Chondrocyte (in vitro differentiated cells): ENCODE results near the gene ATAD5. TPM values are rescaled to one million over a fixed set of nuclear protein-coding genes. Genes with fewer than 3 reads are reported as not detected.

Source experiments
- DNase-seq: peaks from one replicate; pipeline ENCODE4 v3.0.0; 2021; ENCODE audit warnings: mixed read lengths, low spot score
- H3K27ac Mint-ChIP-seq: one replicate; pipeline ENCODE4 v1.8.0; 2021; ENCODE audit warnings: mild to moderate bottlenecking, moderate library complexity, mixed read lengths; ENCODE audit not compliant: unreplicated experiment
- H3K27me3 Mint-ChIP-seq: 2 replicates; pipeline ENCODE4 v1.8.0; 2021; ENCODE audit warnings: low read depth, mixed read lengths
- H3K36me3 Mint-ChIP-seq: 2 replicates; pipeline ENCODE4 v1.8.0; 2021; ENCODE audit warnings: low read depth, mixed read lengths
- H3K4me1 Mint-ChIP-seq: 2 replicates; pipeline ENCODE4 v1.8.0; 2021; ENCODE audit warnings: low read depth, mild to moderate bottlenecking, mixed read lengths
- H3K4me3 Mint-ChIP-seq: one replicate; pipeline ENCODE4 v1.8.0; 2021; ENCODE audit warnings: mild to moderate bottlenecking, moderate library complexity, mixed read lengths; ENCODE audit not compliant: unreplicated experiment
- H3K9me3 Mint-ChIP-seq: 2 replicates; pipeline ENCODE4 v1.8.0; 2021; ENCODE audit warnings: low read depth, mixed read lengths
- CTCF ChIP-seq: fragments of 200-600 bp; sonication (generic); IDR thresholded peaks from 2 replicates; pipeline ENCODE4 v1.5.0; 2021; ENCODE audit warnings: antibody characterized with exemption, mild to moderate bottlenecking, moderate library complexity
- total RNA-seq: library from RNA; stranded (reverse); gene quantifications from 3 replicates; pipeline ENCODE4 v1.2.1, GENCODE V29; 2021

Gene ATAD5
- total RNA-seq, 1 donor from 2014 or later: 1.4 TPM

GRCh38 chr17:30824002-30824355 is 7.8 kb upstream of the ATAD5 start:
- H3K36me3 Mint-ChIP-seq: no peaks in the 10 kb centered on the region
- peak overlapping the region; percentile 90 for H3K27ac Mint-ChIP-seq
- no peaks in the 10 kb centered on the region for H3K27me3 Mint-ChIP-seq
- H3K4me1 Mint-ChIP-seq: peaks cover 27% of the 10 kb centered on the region
- no peak for TF ChIP-seq CTCF
- peak overlapping the region; percentile 96 for H3K4me3 Mint-ChIP-seq
- no peaks in the 10 kb centered on the region for H3K9me3 Mint-ChIP-seq
- DNase-seq: no peak

GRCh38 chr17:30824356-30825145 is 7.2 kb upstream of the ATAD5 start, which contains the start of gene CRLF3:
TSS of gene CRLF3 (minus strand) at chr17:30824692. CDS start at chr17:30824651, 41 bp downstream.
- Mint-ChIP-seq H3K27ac (peak within 1 kb of the TSS; percentile 90), H3K27me3 (no peaks in the 10 kb centered on the region), H3K4me3 (peak within 1 kb of the TSS; percentile 96), H3K9me3 (no peaks in the 10 kb centered on the region), H3K4me1 (peaks cover 27% of the 10 kb centered on the region), H3K36me3 (no peaks in the 10 kb centered on the region)
- DNase-seq: peak; percentile 93
- peak; percentile 80 for TF ChIP-seq CTCF

- no peak for DNase-seq
- H3K9me3 Mint-ChIP-seq: no peaks in the 10 kb centered on the region
- H3K4me1 Mint-ChIP-seq: peaks cover 25% of the 10 kb centered on the region
- no peak for TF ChIP-seq CTCF
- no peaks in the 10 kb centered on the region for H3K36me3 Mint-ChIP-seq
- H3K27me3 Mint-ChIP-seq: no peaks in the 10 kb centered on the region
- no peak overlapping the region for H3K4me3 Mint-ChIP-seq
- no peak overlapping the region for H3K27ac Mint-ChIP-seq
Measured at GRCh38 chr17:30827082-30827481, 4.7 kb upstream of the ATAD5 start.

- H3K4me3 Mint-ChIP-seq: no peak overlapping the region
- no peaks in the 10 kb centered on the region for H3K9me3 Mint-ChIP-seq
- no peaks in the 10 kb centered on the region for H3K27me3 Mint-ChIP-seq
- no peak for TF ChIP-seq CTCF
- no peak for DNase-seq
- peaks cover 26% of the 10 kb centered on the region for H3K4me1 Mint-ChIP-seq
- H3K36me3 Mint-ChIP-seq: no peaks in the 10 kb centered on the region
- H3K27ac Mint-ChIP-seq: no peak overlapping the region
Measured at GRCh38 chr17:30829022-30829421, 2.7 kb upstream of the ATAD5 start.

- no peak for DNase-seq
- Mint-ChIP-seq H3K27me3 (no peaks in the 10 kb centered on the region), H3K36me3 (no peaks in the 10 kb centered on the region), H3K9me3 (no peaks in the 10 kb centered on the region), H3K4me3 (peak overlapping the region; percentile 90), H3K27ac (peak overlapping the region; percentile 87), H3K4me1 (peaks cover 22% of the 10 kb centered on the region)
- TF ChIP-seq CTCF: no peak
Measured at GRCh38 chr17:30831257-30831656, 509 bp upstream of the ATAD5 start.
